ENCODE results near the gene NUCB1.

GRCh38 chr19:48877855-48878195 lies 22.3 kb upstream of the NUCB1 start:
- TF ChIP-seq POLR2A (IDR thresholded peaks at IDR 0.05) (no peak), CTCF (IDR thresholded peaks at IDR 0.05) (no peak)

Data from thyroid gland (tissue), 4 donors.